Myocyte (in vitro differentiated cells): ENCODE results near the gene PTPRA. TPM values are rescaled to one million over a fixed set of nuclear protein-coding genes. Genes with fewer than 3 reads are reported as not detected.
A peak's percentile ranks its signal among the peaks of the same experiment; 100 is the strongest.

Experiments
- DNase-seq: peaks from one replicate; pipeline ENCODE4 v3.0.0-alpha.2; 2012; ENCODE audit warnings: low read depth
- total RNA-seq: library from RNA; depleted of rRNA; stranded (reverse); fragments of >200 nt; gene quantifications from 2 replicates; pipeline ENCODE4 v1.2.3, GENCODE V29; 2014

PTPRA gene
- total RNA-seq, 1 donor from 2014 or later, result 22.0 TPM

DNA sequence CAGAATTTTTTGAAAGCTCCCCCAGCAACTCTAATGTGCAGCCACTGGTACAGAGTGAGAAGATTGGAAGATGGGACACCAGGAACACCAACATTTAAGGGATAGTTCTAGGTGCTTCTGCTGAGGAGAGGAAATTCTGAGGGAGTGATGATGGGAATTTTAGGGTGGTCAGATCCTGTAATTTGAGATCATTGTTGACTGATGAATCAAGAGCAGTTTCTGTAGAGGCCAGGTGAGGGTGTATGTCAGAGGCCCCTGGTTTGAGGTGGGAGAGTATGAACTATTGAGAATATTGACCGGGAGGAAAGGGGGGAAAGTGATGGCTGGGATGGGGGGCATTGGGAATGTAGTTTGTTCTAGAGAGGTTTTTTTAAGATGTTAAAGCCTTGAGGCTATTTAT is 47.2 kb downstream of the PTPRA start:
- DNase-seq, result no peak

DNA sequence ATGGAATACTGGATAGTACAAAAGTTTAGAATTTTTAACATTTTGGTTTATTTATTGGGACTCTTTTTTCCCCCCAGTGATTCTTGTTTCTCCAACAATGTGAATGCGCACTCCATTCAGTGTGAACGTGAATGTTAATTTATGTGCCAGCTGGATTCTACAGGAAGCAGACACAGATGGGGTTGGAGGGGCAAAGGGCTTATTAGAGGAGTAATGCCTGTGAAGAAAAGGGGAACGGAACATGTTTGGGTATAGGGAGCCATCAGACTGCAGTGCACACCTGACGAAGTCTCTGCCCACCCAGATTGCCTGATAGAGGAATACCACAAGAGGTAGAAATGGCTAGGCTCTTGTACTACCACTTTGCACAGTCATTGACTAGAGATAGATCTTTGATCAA is 48.2 kb downstream of the PTPRA start:
- DNase-seq, result no peak

GRCh38 chr20:2922957-2923356 is 49.7 kb downstream of the PTPRA start:
- DNase-seq, result no peak

GRCh38 chr20:2930538-2930937 is 57.3 kb downstream of the PTPRA start:
- DNase-seq, result no peak

DNA sequence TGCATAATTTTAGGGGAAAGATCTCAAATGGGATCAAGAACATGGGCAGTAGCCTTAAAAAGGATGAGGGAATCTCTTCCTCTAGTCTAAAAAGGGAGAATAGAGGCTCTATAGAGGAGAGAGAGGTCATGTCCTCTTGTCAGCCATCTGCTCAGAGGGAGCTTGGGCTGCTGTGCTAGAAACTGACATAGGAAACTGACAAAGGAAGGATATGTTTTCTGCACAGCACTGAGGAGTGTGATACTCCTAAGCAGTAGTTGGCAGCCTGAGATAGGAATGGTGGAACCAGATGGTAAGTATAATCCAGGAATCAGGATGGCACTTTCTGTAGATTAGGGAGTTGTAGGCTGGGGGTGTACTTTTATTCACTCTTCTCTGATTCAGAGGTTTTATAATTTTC is 59.2 kb downstream of the PTPRA start:
- no peak for DNase-seq

GRCh38 chr20:2937902-2938301 is 64.6 kb downstream of the PTPRA start:
- DNase-seq, result no peak

GRCh38 chr20:2942439-2942838 is 69.2 kb downstream of the PTPRA start:
- DNase-seq, result peak; percentile 58

GRCh38 chr20:2946988-2947961 is 74.0 kb downstream of the PTPRA start:
- no peak for DNase-seq

GRCh38 chr20:2948968-2949367 is 75.7 kb downstream of the PTPRA start:
- DNase-seq, result no peak

DNA sequence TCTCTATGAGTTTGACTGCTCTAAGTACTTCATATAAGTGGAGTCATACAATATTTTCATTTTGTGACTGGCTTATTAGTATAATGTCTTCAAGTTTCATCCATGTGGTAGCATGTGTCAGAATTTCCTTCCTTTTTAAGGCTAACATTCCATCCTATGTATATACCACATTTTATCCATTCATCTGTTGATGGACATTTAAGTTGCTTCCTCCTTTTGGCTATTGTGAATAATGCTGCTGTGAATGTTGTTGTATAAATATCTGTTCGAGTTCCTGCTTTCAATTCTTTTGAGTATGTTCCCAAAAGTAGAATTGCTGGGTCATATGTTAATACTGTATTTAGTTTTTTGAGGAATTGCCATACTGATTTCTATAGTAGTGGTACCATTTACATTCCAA is 79.5 kb downstream of the PTPRA start:
- DNase-seq, result no peak

DNA sequence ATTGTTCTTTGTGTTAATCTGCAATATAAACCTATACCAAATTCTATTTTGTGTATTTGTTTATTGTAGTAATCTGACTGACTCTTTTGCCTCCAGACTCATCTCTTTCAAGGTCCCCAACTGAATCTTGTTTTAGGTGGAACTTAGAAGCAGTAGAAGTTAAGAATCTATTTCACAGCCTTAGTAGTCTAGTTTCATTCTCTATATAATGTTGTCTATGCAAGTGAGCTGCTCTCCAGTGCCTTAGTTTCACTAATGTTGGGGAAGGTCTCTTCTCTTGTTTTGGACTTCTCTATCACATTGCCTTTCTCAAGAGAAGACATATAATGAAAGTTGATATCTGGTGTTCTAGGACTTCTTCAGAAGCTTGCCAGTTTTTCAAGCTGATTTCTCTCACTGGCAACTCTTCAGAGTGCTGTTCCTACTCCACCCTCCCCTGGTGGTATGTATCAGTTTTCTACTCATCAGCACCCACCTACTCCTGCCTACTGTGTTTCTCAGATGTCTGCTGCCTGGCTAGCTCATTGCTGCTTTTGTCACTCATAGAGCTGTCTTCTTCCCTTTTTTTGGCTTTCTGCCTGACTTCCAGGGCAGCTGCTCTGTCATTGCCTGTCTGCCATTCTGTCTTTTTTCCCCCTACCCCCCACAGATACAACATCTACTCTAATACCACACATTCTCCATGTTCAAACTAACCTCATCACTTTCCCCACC is 82.1 kb downstream of the PTPRA start:
- DNase-seq, result peak; percentile 80

- no peak for DNase-seq
These were observed 83.2 kb downstream of the PTPRA start for GRCh38 chr20:2956480-2956879.

DNA sequence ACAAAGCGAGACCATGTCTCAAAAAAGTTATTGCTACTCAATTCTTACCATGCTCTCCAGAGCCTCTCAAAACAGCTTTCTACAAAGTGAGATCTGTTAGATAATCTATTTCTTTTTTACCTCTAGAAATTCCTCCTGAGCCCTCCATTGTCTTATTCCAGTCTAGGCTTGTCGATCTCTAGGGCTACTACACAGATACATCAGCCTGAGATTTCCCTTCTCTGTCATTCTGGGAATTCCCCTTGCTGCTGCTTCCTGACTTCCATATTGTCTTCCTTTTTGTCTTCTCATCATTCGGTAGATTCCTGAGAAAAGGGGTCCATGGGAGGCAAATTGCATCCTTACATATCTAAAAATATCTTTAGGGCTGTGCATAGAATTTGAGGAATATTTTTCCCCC is 94.6 kb downstream of the PTPRA start:
- no peak for DNase-seq

- DNase-seq, result no peak
These were observed 98.8 kb downstream of the PTPRA start for GRCh38 chr20:2972126-2972525.

GRCh38 chr20:2973574-2973973 is 100.3 kb downstream of the PTPRA start:
- no peak for DNase-seq

DNA sequence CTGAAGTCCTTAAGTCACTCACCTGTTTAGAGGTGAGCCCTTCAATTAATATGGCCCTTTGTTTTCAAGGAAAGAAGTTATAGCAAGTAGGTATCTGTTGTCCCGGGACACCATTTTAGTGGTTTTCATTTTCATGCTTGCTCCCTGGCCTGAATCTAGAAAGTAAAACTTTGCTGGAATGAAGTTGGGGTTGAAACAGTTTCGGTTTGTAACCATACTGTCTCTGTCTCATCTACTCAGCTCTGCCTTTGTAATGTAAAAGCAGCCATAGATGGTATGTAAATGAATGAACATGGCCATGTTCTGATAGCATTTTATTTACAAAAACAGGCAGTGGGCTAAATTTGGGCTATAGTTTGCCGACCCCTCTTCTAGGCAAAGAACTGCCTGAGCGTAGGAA is 105.2 kb downstream of the PTPRA start:
- DNase-seq, result no peak

DNA sequence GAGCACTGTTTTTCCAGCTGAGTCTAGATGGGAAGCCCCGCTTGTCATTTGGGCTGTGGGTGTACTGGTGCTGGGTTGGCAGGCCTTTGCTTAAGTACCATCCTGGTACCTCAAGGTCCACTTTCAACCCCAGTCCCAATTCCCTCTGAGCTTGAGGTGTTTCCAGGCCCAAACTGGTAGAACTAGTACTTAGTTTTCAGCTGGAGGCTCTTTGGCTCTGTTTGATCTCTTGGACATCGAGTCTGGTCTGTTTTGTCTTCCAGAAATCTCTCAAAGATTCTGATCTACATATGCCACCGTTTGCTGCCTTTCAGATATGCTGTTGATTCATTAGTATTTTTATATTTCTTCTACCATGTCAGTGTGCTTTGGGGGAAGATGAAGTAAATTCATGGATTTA is 108.4 kb downstream of the PTPRA start:
- no peak for DNase-seq

- no peak for DNase-seq
These were observed 110.2 kb downstream of the PTPRA start for GRCh38 chr20:2983508-2983907.

DNA sequence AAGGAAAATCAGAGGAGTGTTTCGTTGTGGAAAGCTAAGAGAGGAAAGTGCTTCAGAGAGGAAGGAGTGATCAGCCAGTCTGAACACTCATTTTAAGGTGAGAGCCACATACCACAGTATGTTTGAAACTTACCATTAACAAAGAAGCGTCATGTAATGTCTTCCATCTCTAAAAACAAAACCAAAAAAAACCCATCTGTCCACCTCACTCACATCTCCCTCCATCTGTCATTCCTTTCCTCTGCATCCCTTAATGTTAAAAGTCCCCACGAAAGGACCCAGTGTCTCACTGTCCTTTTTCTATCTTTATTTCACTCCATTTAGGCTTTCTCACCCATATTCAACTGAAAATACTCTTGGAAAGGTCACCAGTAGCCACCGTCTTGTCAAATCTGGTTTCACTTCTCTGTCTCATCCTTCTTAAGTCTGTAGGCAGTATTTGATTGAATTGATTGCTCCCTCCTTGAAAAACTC is 110.8 kb downstream of the PTPRA start:
- DNase-seq, result no peak

DNA sequence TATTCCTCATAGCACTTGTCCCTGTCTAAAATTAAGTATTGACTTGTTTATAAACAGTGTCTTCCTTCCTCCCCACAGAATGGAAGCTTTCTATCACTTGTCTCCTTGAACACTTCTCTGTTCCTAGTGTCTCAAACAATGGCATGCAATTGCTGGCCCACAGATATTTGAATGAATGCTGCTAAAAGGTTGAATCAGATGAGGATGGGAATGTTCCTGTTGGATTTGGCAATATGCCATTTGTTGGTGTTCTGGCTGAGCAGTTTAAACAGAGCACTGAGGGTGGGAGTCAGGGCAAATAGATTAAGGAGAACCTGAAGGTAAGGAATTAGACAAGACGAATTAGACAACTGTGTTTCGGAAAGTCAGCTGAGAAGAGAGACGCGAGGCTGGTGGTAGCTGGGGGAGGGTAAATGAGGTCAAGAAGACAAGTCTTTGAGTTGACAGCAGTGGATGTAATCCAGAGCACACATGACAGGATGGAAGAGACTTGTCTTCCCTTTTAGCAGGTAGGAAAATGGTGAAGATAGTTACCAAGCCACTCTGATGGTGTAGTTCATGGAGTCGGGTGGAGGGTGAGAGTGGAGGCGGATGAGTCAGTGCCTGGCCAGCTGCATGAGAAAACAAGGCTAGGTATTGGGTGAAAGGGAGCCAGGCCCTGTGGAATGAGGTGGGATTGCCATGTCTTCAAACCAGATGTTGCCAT is 111.8 kb downstream of the PTPRA start:
- peak; percentile 26 for DNase-seq

- no peak for DNase-seq
These were observed 113.2 kb downstream of the PTPRA start for GRCh38 chr20:2986466-2986865.

GRCh38 chr20:2987861-2988260 is 114.6 kb downstream of the PTPRA start:
- no peak for DNase-seq
